Measurements from ENCODE around the gene PRELID1. TPM values are rescaled to one million over a fixed set of nuclear protein-coding genes. Genes with fewer than 3 reads are reported as not detected.

The PRELID1 gene
- total and polyA plus RNA-seq, 10 of the 15 experiments (the other 5 are each of a cell fraction or from before 2014, with no cell fraction given): 30.9 to 584 (median 254) TPM

GRCh38 chr5:177264178-177264577, 39.4 kb upstream of the PRELID1 start:
- SMC1A ChIA-PET (ENCODE audit: uncharacterized antibody, unreplicated experiment): interaction anchor here (1.0 to 3.0 kb wide), 5 partner anchors 9 to 150 kb away, joined by 3 to 11 read pairs (median 3); no protein-coding TSS in a partner anchor
- no peak for FAIRE-seq
- intact Hi-C loops (cut with micrococcal nuclease; ENCODE audit: unreplicated experiment): loop anchor here (5.0 kb wide), 1 partner anchor 152 kb away; no protein-coding TSS in a partner anchor

More at GRCh38 chr5:177264178-177264577, 39.4 kb upstream of the PRELID1 start:
- Histone ChIP-seq H3K27me3 (replicated peaks in 1 of 2; ENCODE audit: control insufficient read depth in 2 of 2, insufficient read depth in 2 of 2, low read length in 1 of 2) (no peaks in the 10 kb centered on the region), H4K20me1 (ENCODE audit: control insufficient read depth, insufficient read depth) (no peaks in the 10 kb centered on the region), H3K36me3 (ENCODE audit: control insufficient read depth in 2 of 2, insufficient read depth in 2 of 2, low read length in 1 of 2) (peaks cover 11 to 34% of the 10 kb centered on the region in 2 experiments), H3K4me2 (ENCODE audit: control insufficient read depth, insufficient read depth) (no peak overlapping the region), H3K4me1 (ENCODE audit: control insufficient read depth, insufficient read depth, low read length) (no peaks in the 10 kb centered on the region), H2AFZ (ENCODE audit: control insufficient read depth, low read depth, low read length) (no peak overlapping the region), H3K79me2 (ENCODE audit: control insufficient read depth, insufficient read depth, low read length) (no peaks in the 10 kb centered on the region), H3K9me3 (replicated peaks; ENCODE audit: control insufficient read depth, insufficient read depth, low read length) (no peaks in the 10 kb centered on the region), H3K9ac (ENCODE audit: control insufficient read depth, insufficient read depth, low read length) (no peak overlapping the region), H3K27ac (ENCODE audit: control insufficient read depth, insufficient read depth) (no peak overlapping the region), H3K4me3 (no peak overlapping the region)
- DNase-seq (ENCODE audit: low read depth, low spot score) (no peak), ATAC-seq (no peak)
- RAD21 ChIA-PET (ENCODE audit: unreplicated experiment): interaction anchor here (0.9 to 1.2 kb wide), 2 partner anchors 125 to 150 kb away, joined by 3 to 4 read pairs; no protein-coding TSS in a partner anchor
- 100% methylated on average over 1 of the region's 1 CpG for WGBS (ENCODE audit: insufficient coverage, insufficient replicate concordance, low lambda C conversion rate, missing lambda C conversion rate)
- CTCF ChIA-PET: interaction anchor here (1.0 to 2.7 kb wide), 6 partner anchors 9 to 152 kb away, joined by 4 to 13 read pairs (median 5); no protein-coding TSS in a partner anchor
- no TSS peak for BruUV-seq (replicated peaks)
- in situ Hi-C loops (cut with MboI): no loop called here
- TF ChIP-seq JUND (IDR thresholded peaks at IDR 0.05; ENCODE audit: low read depth, low read length): no peak
- TF ChIP-seq ATF2 (IDR thresholded peaks at IDR 0.05; ENCODE audit: low read length): no peak
- TF ChIP-seq NFYB (IDR thresholded peaks at IDR 0.05; ENCODE audit: insufficient read depth, low read depth, low read length): no peak
- TF ChIP-seq ETV6 (conservative IDR thresholded peaks at IDR 0.05 in 1 of 2, IDR thresholded peaks at IDR 0.05 in 1 of 2; ENCODE audit: borderline replicate concordance in 1 of 2, low read depth in 1 of 2): no peak
- TF ChIP-seq KLF5 (IDR thresholded peaks at IDR 0.05; ENCODE audit: partially characterized antibody): no peak
- TF ChIP-seq NRF1 (conservative IDR thresholded peaks at IDR 0.05; ENCODE audit: low read depth, low read length): no peak
- TF ChIP-seq POU2F2 (IDR thresholded peaks at IDR 0.05; ENCODE audit: borderline replicate concordance, low read depth, low read length): no peak
- TF ChIP-seq SREBF2 (IDR thresholded peaks at IDR 0.05; ENCODE audit: low read length): no peak
- no peak for TF ChIP-seq CEBPZ (IDR thresholded peaks at IDR 0.05; ENCODE audit: low read depth, low read length)
- no peak for TF ChIP-seq SPI1 (IDR thresholded peaks at IDR 0.05; ENCODE audit: borderline replicate concordance, insufficient read depth, low read depth, low read length)
- TF ChIP-seq RBBP5 (conservative IDR thresholded peaks at IDR 0.05): no peak
- TF ChIP-seq SRF (IDR thresholded peaks at IDR 0.05; ENCODE audit: low read depth in 2 of 2, low read length in 2 of 2): no peak
- no peak for TF ChIP-seq MEF2B (IDR thresholded peaks at IDR 0.05; ENCODE audit: partially characterized antibody, poor library complexity, severe bottlenecking)
- POLR2A ChIA-PET: interaction anchor here (0.7 kb wide), 1 partner anchor 13 kb away, joined by 8 read pairs; no protein-coding TSS in a partner anchor
